SH-SY5Y (cell line): ENCODE measurements around the gene SETD1B.

ENCODE experiments used
- GATA2 ChIP-seq: IDR thresholded peaks from 2 replicates; pipeline ENCODE4 v1.6.1; 2011; ENCODE audit warnings: mild to moderate bottlenecking, low read depth, low read length
- GATA3 ChIP-seq: IDR thresholded peaks from 2 replicates; pipeline ENCODE4 v1.6.1; 2011; ENCODE audit warnings: low read depth, mild to moderate bottlenecking, low read length, moderate library complexity

GRCh38 chr12:121781998-121782979 lies 21.5 kb upstream of the SETD1B start:
- TF ChIP-seq GATA3 (no peak), GATA2 (no peak)
